WTC11 (cell line): Measurements from ENCODE around the gene PPARD. TPM values are rescaled to one million over a fixed set of nuclear protein-coding genes. Genes with fewer than 3 reads are reported as not detected.

Source experiments
- ATAC-seq: fragments of 200-7000 bp; cut with Tn5 transposase; 2 replicates; pipeline ENCODE4 v1.10.0; 2021; ENCODE audit warnings: mild to moderate bottlenecking, moderate library complexity
- CTCF ChIA-PET: fragments of 300-600 bp; sonication (Branson Sonifier 250); formaldehyde crosslinking; loops from one replicate; lab custom pipeline; 2021; ENCODE audit warnings: antibody characterized with exemption; lab: Charles Lee
- POLR2A ChIA-PET: fragments of 350-600 bp; sonication (Branson Sonifier 250); formaldehyde crosslinking; loops from one replicate; lab custom pipeline; 2021; ENCODE audit warnings: antibody characterized with exemption; lab: Charles Lee
- DNase-seq: peaks from one replicate; pipeline ENCODE4 v3.0.0; 2021; ENCODE audit warnings: low spot score
- H3K27ac Mint-ChIP-seq: 2 replicates; pipeline ENCODE4 v1.8.0; 2021; ENCODE audit warnings: mixed read lengths
- H3K27me3 Mint-ChIP-seq: 2 replicates; pipeline ENCODE4 v1.8.0; 2021; ENCODE audit warnings: low read depth, mild to moderate bottlenecking, moderate library complexity, mixed read lengths
- H3K36me3 Mint-ChIP-seq: 2 replicates; pipeline ENCODE4 v1.8.0; 2021; ENCODE audit warnings: mixed read lengths
- H3K4me1 Mint-ChIP-seq: 2 replicates; pipeline ENCODE4 v1.8.0; 2022; ENCODE audit warnings: mixed read lengths
- H3K4me3 Mint-ChIP-seq: 2 replicates; pipeline ENCODE4 v1.8.0; 2021; ENCODE audit warnings: mild to moderate bottlenecking, moderate library complexity, mixed read lengths
- H3K9me3 Mint-ChIP-seq: 2 replicates; pipeline ENCODE4 v1.8.0; 2021; ENCODE audit warnings: mixed read lengths
- CREM ChIP-seq: sonication (generic); formaldehyde crosslinking; IDR thresholded peaks from 2 replicates; pipeline ENCODE4 v1.8.1; 2022; ENCODE audit warnings: mild to moderate bottlenecking, missing genetic modification reagents, moderate library complexity
- CTCF ChIP-seq: fragments of 200-600 bp; IDR thresholded peaks from 2 replicates; pipeline ENCODE4 v1.8.0; 2022; ENCODE audit warnings: antibody characterized with exemption
- EMX1 ChIP-seq: fragments of 250-450 bp; sonication (Bioruptor Pico); IDR thresholded peaks from 2 replicates; pipeline ENCODE4 v1.8.0; 2021; ENCODE audit warnings: mild to moderate bottlenecking
- ETV6 ChIP-seq: sonication (generic); formaldehyde crosslinking; IDR thresholded peaks from 2 replicates; pipeline ENCODE4 v1.8.1; 2022; ENCODE audit warnings: mild to moderate bottlenecking, missing genetic modification reagents
- FOXK1 ChIP-seq: sonication (generic); formaldehyde crosslinking; IDR thresholded peaks from 2 replicates; pipeline ENCODE4 v1.8.0; 2022; ENCODE audit warnings: mild to moderate bottlenecking, moderate library complexity, missing genetic modification reagents
- FOXP4 ChIP-seq: sonication (generic); formaldehyde crosslinking; IDR thresholded peaks from 2 replicates; pipeline ENCODE4 v1.8.0; 2022; ENCODE audit warnings: mild to moderate bottlenecking, missing genetic modification reagents
- GABPB1 ChIP-seq: sonication (generic); formaldehyde crosslinking; IDR thresholded peaks from 2 replicates; pipeline ENCODE4 v1.8.1; 2023; ENCODE audit warnings: mild to moderate bottlenecking, missing genetic modification reagents
- IRF1 ChIP-seq: sonication (generic); formaldehyde crosslinking; IDR thresholded peaks from 2 replicates; pipeline ENCODE4 v1.8.0; 2023; ENCODE audit warnings: missing genetic modification reagents
- KAT7 ChIP-seq: sonication (generic); formaldehyde crosslinking; IDR thresholded peaks from 2 replicates; pipeline ENCODE4 v1.8.1; 2023; ENCODE audit warnings: missing genetic modification reagents, mild to moderate bottlenecking, borderline replicate concordance
- MXD4 ChIP-seq: fragments of 250-450 bp; sonication (Bioruptor Pico); IDR thresholded peaks from 2 replicates; pipeline ENCODE4 v1.8.0; 2021; ENCODE audit warnings: mild to moderate bottlenecking, moderate library complexity, borderline replicate concordance
- NFE2L1 ChIP-seq: sonication (generic); formaldehyde crosslinking; IDR thresholded peaks from 2 replicates; pipeline ENCODE4 v1.8.1; 2023; ENCODE audit warnings: missing genetic modification reagents
- PRRX2 ChIP-seq: fragments of 250-450 bp; sonication (Bioruptor Pico); IDR thresholded peaks from 2 replicates; pipeline ENCODE4 v1.8.0; 2021; ENCODE audit warnings: mild to moderate bottlenecking
- SMAD3 ChIP-seq: sonication (generic); formaldehyde crosslinking; IDR thresholded peaks from 2 replicates; pipeline ENCODE4 v1.8.0; 2022; ENCODE audit warnings: missing genetic modification reagents, mild to moderate bottlenecking, borderline replicate concordance
- TEAD4 ChIP-seq: sonication (generic); formaldehyde crosslinking; IDR thresholded peaks from 2 replicates; pipeline ENCODE4 v1.8.0; 2022; ENCODE audit warnings: mild to moderate bottlenecking, missing genetic modification reagents
- USF2 ChIP-seq: sonication (generic); formaldehyde crosslinking; IDR thresholded peaks from 2 replicates; pipeline ENCODE4 v1.8.1; 2023; ENCODE audit warnings: mild to moderate bottlenecking, missing genetic modification reagents, moderate library complexity
- ZNF121 ChIP-seq: sonication (generic); formaldehyde crosslinking; IDR thresholded peaks from 2 replicates; pipeline ENCODE4 v1.8.0; 2023; ENCODE audit warnings: missing genetic modification reagents
- ZNF416 ChIP-seq: fragments of 250-450 bp; sonication (Bioruptor Pico); IDR thresholded peaks from 2 replicates; pipeline ENCODE4 v1.9.0; 2021; ENCODE audit warnings: mild to moderate bottlenecking, inconsistent platforms
- total RNA-seq: library from RNA; stranded (reverse); gene quantifications from 3 replicates; pipeline ENCODE4 v1.2.3, GENCODE V29; 2021
- TF ChIP-seq, protein P1 (sequence below): sonication (generic); formaldehyde crosslinking; IDR thresholded peaks from 2 replicates; pipeline ENCODE4 v1.8.1; 2022; ENCODE audit warnings: missing genetic modification reagents, borderline replicate concordance
- TF ChIP-seq, protein P2 (sequence below): fragments of 250-450 bp; sonication (Bioruptor Pico); IDR thresholded peaks from 2 replicates; pipeline ENCODE4 v1.8.0; 2021; ENCODE audit warnings: mild to moderate bottlenecking
- TF ChIP-seq, protein P3 (sequence below): sonication (generic); formaldehyde crosslinking; conservative IDR thresholded peaks from 2 replicates; pipeline ENCODE4 v1.8.1; 2022; ENCODE audit warnings: mild to moderate bottlenecking, missing genetic modification reagents
- TF ChIP-seq, protein P4 (sequence below): sonication (generic); formaldehyde crosslinking; IDR thresholded peaks from 2 replicates; pipeline ENCODE4 v1.8.0; 2022; ENCODE audit warnings: mild to moderate bottlenecking, missing genetic modification reagents
- TF ChIP-seq, protein P5 (sequence below): sonication (generic); formaldehyde crosslinking; IDR thresholded peaks from 2 replicates; pipeline ENCODE4 v1.8.0; 2023; ENCODE audit warnings: missing genetic modification reagents, mild to moderate bottlenecking, borderline replicate concordance

Gene PPARD
- total RNA-seq, 1 experiment from 2014 or later = 14.7 TPM

DNA sequence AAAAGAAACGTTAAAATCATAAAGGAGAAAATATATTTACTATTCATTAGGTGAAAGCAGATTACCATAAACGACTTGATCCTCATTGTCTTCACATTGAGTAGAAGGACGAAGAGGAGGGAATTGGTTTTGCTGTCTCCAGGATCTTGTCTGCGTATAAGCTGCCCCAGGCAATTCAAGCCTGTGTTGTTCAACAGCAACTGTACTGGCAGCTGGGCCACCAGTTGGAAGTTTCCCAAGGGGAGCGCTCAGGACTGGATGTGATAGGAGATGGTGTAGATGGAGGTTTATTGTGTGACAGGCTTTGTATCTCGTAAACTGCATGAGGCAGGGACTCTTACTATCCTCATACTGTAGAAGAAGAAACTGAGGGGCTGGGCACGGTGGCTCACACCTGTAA, 105.8 kb downstream of the PPARD start (continued):
- TF ChIP-seq EMX1 (CRISPR knock-in tag) = no peak
- TF ChIP-seq PRRX2 (CRISPR knock-in tag) = no peak
- no peak for TF ChIP-seq FOXP4
- no peak for TF ChIP-seq KAT7 (CRISPR knock-in tag)
- no peak for TF ChIP-seq USF2 (CRISPR knock-in tag)
- TF ChIP-seq, protein P1, sequence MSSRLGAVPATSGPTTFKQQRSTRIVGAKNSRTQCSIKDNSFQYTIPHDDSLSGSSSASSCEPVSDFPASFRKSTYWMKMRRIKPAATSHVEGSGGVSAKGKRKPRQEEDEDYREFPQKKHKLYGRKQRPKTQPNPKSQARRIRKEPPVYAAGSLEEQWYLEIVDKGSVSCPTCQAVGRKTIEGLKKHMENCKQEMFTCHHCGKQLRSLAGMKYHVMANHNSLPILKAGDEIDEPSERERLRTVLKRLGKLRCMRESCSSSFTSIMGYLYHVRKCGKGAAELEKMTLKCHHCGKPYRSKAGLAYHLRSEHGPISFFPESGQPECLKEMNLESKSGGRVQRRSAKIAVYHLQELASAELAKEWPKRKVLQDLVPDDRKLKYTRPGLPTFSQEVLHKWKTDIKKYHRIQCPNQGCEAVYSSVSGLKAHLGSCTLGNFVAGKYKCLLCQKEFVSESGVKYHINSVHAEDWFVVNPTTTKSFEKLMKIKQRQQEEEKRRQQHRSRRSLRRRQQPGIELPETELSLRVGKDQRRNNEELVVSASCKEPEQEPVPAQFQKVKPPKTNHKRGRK (CRISPR knock-in tag) = no peak
- no peak for TF ChIP-seq TEAD4
- TF ChIP-seq CREM = no peak

DNA sequence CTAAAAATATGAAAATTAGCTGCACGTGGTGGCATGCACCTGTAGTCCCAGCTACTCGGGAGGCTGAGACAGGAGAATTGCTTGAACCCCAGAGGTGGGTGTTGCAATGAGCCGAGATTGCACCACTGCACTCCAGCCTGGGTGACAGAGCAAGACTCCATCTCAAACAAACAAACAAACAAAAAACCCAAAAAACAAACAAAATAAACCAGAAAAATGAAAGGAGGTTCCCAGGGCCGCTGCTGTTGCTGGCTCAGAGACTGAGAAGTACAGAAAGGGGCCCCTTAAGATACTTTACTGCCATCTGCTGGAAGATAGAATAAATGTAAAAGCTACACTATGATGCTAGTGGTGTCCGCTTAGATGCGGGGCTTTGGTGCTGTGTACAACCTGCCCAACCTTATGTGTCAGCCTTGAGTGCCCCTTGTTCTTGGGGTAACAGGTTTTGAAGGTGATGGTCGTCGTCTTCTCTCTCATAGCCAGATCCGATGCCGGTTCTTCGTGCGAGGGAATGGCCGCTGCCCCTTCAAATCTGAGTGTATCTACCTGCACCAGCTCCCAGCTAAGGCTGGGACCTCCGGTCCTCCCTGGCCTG, 107.0 kb downstream of the PPARD start:
- H3K4me3 Mint-ChIP-seq = no peak overlapping the region
- TF ChIP-seq FOXK1 (CRISPR knock-in tag) (no peak), ETV6 (CRISPR knock-in tag) (no peak), EMX1 (CRISPR knock-in tag) (no peak), TEAD4 (no peak), MXD4 (CRISPR knock-in tag) (no peak), CTCF (peak; percentile 44; the same call in 1 of the 2 replicates), GABPB1 (CRISPR knock-in tag) (0 out of 2 replicates have a peak, but pooled peaks have one; percentile 18), NFE2L1 (CRISPR knock-in tag) (no peak), ZNF416 (CRISPR knock-in tag) (no peak), SMAD3 (no peak), ZNF121 (CRISPR knock-in tag) (0 out of 2 replicates have a peak, but pooled peaks have one; percentile 6), IRF1 (CRISPR knock-in tag) (no peak)
- TF ChIP-seq, protein P2, sequence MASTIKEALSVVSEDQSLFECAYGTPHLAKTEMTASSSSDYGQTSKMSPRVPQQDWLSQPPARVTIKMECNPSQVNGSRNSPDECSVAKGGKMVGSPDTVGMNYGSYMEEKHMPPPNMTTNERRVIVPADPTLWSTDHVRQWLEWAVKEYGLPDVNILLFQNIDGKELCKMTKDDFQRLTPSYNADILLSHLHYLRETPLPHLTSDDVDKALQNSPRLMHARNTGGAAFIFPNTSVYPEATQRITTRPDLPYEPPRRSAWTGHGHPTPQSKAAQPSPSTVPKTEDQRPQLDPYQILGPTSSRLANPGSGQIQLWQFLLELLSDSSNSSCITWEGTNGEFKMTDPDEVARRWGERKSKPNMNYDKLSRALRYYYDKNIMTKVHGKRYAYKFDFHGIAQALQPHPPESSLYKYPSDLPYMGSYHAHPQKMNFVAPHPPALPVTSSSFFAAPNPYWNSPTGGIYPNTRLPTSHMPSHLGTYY (CRISPR knock-in tag) = no peak
- TF ChIP-seq, protein P3, sequence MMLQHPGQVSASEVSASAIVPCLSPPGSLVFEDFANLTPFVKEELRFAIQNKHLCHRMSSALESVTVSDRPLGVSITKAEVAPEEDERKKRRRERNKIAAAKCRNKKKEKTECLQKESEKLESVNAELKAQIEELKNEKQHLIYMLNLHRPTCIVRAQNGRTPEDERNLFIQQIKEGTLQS (CRISPR knock-in tag) = no peak
- TF ChIP-seq, protein P4, sequence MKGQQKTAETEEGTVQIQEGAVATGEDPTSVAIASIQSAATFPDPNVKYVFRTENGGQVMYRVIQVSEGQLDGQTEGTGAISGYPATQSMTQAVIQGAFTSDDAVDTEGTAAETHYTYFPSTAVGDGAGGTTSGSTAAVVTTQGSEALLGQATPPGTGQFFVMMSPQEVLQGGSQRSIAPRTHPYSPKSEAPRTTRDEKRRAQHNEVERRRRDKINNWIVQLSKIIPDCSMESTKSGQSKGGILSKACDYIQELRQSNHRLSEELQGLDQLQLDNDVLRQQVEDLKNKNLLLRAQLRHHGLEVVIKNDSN (CRISPR knock-in tag) = no peak
- TF ChIP-seq, protein P5, sequence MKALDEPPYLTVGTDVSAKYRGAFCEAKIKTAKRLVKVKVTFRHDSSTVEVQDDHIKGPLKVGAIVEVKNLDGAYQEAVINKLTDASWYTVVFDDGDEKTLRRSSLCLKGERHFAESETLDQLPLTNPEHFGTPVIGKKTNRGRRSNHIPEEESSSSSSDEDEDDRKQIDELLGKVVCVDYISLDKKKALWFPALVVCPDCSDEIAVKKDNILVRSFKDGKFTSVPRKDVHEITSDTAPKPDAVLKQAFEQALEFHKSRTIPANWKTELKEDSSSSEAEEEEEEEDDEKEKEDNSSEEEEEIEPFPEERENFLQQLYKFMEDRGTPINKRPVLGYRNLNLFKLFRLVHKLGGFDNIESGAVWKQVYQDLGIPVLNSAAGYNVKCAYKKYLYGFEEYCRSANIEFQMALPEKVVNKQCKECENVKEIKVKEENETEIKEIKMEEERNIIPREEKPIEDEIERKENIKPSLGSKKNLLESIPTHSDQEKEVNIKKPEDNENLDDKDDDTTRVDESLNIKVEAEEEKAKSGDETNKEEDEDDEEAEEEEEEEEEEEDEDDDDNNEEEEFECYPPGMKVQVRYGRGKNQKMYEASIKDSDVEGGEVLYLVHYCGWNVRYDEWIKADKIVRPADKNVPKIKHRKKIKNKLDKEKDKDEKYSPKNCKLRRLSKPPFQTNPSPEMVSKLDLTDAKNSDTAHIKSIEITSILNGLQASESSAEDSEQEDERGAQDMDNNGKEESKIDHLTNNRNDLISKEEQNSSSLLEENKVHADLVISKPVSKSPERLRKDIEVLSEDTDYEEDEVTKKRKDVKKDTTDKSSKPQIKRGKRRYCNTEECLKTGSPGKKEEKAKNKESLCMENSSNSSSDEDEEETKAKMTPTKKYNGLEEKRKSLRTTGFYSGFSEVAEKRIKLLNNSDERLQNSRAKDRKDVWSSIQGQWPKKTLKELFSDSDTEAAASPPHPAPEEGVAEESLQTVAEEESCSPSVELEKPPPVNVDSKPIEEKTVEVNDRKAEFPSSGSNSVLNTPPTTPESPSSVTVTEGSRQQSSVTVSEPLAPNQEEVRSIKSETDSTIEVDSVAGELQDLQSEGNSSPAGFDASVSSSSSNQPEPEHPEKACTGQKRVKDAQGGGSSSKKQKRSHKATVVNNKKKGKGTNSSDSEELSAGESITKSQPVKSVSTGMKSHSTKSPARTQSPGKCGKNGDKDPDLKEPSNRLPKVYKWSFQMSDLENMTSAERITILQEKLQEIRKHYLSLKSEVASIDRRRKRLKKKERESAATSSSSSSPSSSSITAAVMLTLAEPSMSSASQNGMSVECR (CRISPR knock-in tag) = no peak

More for the DNA sequence above, 107.0 kb downstream of the PPARD start:
- H3K27ac Mint-ChIP-seq = no peak overlapping the region
- DNase-seq (no peak), ATAC-seq (peak; percentile 58)
- peaks cover 11% of the 10 kb centered on the region for H3K27me3 Mint-ChIP-seq
- POLR2A ChIA-PET = interaction anchor here (0.6 to 0.8 kb wide), 2 partner anchors 99 to 117 kb away, joined by 3 to 4 read pairs; no protein-coding TSS in a partner anchor
- H3K36me3 Mint-ChIP-seq = no peaks in the 10 kb centered on the region
- H3K9me3 Mint-ChIP-seq = no peaks in the 10 kb centered on the region
- H3K4me1 Mint-ChIP-seq = peaks cover 29% of the 10 kb centered on the region
- CTCF ChIA-PET = interaction anchor here (0.6 to 8.9 kb wide), 53 partner anchors 8 to 324 kb away, joined by 3 to 157 read pairs (median 5); partner anchors contain the start of genes DEF6, PPARD, RPL10A and TEAD3
